Hippocampal formation (tissue), 2 donors: ENCODE measurements around the gene OR5L2.
"Not testable (repeated sequence)": the region's sequence is repeated elsewhere in the genome, so short reads cannot be mapped to it uniquely, and the experiment has no call there.

Experiments used
- DNase-seq, 2 donors: peaks; one replicate each; lab custom pipeline; 2025; lab: John Stamatoyannopoulos, UW

The OR5L2 gene

DNA sequence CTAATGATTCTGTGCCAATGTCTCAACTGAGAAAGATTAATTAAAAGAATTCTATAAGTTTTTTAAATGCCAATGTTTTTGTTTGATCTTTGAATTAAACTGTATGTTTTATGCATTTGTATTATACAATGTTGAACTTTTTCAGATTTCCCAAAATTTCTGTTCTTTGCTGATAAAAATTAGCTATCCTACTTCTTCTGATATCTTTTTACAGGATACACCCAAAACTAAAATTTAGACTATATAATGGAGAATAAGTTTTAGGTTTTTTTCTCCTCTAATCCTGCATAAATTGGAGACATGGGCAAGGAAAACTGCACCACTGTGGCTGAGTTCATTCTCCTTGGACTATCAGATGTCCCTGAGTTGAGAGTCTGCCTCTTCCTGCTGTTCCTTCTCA, at the start of gene OR5L2:
Gene OR5L2 (plus strand): TSS at position 301 of the 400 bp plus-strand sequence. CDS start 0 bp downstream, at position 301.
- DNase-seq: no peak

DNA sequence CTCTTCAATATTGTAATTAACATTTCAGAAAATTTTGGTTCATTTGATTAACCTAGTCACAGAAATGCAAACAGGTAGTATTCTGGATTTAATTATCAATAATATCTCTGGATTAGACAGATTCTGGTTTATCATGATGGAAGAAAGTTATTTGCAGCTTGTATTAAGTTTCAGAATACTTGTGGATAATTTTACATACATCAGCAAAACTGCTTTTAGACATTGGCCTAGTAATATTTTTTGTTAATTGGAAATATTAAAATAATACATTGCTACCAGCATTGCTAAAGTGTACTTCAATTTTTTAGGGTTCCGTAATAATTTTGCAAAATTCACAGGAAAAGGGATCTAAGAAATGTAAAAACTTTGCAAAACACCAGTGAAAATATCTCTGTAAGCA, 35.4 kb upstream of the OR5L2 start:
- DNase-seq: no peak

DNA sequence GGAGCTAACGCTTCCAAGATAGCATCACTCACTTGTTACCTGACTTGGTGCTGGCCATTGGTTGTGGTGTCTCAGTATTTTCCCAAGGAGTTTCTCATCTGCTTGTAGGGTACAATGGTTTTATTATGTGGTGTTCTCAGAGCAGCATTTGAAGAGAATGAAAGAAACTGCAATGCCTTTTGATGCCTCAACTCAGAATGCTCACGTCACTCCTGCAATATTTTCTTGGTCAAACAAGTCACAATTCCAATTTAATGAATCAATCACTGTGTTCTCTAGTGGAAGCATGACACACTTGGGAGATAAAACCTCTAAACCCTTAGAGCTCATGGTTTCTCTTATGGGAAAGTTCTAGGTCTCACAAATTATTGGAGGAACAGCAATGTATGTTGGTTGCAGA, 33.7 kb upstream of the OR5L2 start:
- DNase-seq: no peak

DNA sequence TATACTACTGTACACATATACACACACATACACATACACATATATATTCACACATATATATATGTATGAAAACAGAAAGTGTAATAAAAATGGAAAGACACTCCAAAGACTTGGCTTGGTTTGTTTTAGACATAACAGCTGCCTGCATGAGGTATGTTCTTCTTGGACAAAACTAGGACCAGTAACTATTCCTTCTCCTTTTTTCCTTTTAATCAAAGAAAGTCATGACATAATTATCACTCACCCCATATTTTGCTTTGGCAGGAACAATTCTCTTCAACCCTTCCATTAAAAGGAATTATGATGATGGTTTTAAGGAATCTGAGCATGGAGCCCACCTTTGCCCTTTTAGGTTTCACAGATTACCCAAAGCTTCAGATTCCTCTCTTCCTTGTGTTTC, 31.8 kb upstream of the OR5L2 start, which contains the start of gene OR5D14:
Gene OR5D14 (plus strand): TSS at position 301 of the 400 bp plus-strand sequence. CDS start 0 bp downstream, at position 301.
- no peak for DNase-seq

DNA sequence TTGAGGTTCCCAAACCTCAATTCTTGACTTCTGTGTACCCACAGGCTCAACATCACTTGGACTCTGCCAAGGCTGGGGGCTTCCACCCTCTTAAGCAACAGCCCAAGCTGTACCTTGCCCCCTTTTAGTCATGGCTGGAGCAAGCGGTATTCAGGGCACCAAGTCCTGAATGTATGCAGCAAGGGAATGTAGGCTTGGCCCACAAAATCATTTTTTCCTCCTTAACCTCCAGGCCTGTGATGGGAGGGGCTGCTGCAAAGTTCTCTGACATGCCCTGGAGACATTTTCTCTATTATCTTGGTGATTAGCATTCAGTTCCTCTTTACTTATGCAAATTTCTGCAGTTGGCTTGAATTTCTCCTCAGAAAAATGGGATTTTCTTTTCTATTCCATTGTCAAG, 20.8 kb upstream of the OR5L2 start:
- no peak for DNase-seq

DNA sequence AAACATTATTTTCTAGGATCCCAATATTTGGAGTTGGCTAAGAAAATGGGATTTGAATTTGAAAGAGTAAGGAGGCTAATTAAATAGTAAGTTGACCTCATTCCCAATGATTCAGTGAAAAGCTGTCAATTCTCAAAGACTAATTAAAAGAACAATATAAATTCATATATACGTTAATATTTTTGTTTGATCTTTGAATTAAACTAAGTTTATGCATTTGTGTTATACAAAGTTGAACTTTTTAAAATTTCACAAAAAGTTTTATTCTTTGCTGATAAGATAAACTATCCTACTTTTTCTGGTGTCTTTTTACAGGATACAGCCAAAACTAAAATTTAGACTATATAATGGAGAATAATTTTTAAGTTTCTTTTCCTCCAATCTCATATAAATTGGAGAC, 16.0 kb upstream of the OR5L2 start, which contains the start of gene OR5L1:
Gene OR5L1 (plus strand): TSS at position 301 of the 400 bp plus-strand sequence. CDS start 100 bp downstream, outside the sequence.
- DNase-seq: no peak

DNA sequence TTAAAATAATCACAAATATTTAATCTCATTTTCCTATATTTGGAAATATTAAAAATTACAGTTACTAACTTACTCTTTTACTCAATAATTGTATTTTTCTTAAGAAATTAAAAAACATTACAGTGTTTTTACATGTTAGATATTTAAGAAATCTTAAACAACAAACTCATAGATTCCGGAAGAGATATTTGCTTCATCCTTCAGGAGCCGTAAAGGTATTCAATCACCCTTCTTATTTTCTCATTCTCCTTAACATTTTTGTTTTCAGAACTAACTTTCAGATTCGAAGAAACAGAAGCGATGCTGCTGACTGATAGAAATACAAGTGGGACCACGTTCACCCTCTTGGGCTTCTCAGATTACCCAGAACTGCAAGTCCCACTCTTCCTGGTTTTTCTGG, 7.7 kb upstream of the OR5L2 start, which contains the start of gene OR5D18:
Gene OR5D18 (plus strand): TSS at position 301 of the 400 bp plus-strand sequence. CDS start 0 bp downstream, at position 301.
- no peak for DNase-seq

DNA sequence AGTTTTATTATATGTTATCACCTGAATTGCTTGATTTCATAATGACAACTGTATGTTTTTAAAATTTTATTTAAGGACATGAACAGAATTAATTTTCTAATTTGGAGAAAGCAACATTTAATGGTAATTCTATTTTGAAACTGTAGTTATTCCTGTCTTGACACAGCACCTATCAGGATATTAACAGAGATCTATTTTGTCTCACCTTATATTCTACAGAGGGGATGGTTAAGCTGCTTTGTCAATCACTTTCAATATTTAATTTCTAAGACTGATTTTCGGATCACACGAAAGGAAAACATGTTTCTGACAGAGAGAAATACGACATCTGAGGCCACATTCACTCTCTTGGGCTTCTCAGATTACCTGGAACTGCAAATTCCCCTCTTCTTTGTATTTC, 11.4 kb downstream of the OR5L2 start, which contains the start of gene OR5D16:
Gene OR5D16 (plus strand): TSS at position 301 of the 400 bp plus-strand sequence. CDS start 0 bp downstream, at position 301.
- DNase-seq: no peak

DNA sequence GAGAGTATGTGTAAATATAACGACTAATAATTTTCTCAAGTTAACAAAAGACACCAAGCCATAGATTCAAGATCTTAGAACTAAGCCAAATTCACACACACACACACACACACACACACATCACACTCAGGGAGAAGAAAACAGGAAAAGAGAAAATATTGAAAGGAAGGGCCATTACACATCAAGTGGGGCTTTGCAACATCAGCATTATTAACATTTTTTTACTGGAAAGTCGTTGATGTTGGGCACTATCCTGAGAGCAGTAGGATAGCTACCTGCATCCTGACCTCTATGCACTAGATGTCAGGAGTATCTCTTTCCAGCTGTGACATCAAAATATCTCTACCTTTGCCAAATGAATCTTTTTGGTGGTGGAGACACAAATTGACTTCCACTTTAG, 20.4 kb downstream of the OR5L2 start:
- DNase-seq: no peak

DNA sequence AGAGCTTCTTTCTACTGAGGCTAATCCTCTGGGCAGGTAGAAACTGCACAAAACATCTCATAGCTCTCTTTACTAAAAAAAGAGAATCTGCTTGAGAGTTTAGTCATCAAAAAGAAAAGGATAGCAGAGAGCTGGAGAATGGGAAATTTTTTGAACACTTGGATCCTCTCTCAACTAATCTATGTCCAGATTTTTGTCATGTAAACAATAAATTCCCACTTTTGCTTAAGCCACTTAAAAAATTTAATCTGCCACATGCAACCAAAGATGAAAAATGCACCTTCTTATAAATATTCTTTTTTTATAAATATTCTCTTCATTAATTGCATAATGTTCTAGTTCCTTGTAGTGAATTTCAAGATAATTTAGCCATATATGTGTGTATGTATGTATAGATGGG, 22.0 kb downstream of the OR5L2 start:
- no peak for DNase-seq

DNA sequence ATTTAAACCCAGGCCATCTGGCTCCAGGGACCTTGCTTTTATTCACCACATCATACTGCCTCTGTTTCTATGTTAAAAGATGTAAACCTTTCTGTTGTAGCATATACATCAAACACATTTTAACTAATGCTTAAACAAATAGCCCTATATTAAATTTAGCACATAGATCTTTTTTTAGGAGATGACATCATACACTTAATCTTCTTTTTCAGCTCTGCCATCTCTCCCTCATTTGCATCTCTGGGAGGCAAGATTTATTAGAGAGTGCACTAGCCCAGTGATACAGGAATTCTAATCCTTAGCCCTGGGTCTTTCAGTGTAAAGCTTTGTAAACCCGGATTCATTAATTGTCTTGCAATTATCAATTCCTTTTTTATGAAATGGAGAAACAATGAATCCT, 25.1 kb downstream of the OR5L2 start:
- no peak for DNase-seq

DNA sequence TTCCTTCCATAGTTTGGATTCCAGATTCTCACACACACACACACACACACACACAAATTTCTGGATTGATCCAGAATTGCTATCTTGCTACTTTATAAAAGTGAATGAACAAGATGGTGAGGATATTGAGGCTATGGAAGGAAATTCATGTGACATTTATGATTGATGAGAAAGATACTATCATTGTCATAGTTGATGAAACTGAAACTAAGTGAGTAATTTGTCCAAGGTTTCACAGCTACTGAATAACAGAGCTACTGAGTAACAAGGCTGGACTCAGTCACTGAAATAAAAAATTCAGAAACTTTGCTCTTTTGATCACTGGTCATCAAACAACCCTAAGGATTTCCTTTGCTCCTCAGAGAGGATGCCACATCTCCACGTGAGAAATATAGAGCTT, 27.7 kb downstream of the OR5L2 start:
- no peak for DNase-seq

DNA sequence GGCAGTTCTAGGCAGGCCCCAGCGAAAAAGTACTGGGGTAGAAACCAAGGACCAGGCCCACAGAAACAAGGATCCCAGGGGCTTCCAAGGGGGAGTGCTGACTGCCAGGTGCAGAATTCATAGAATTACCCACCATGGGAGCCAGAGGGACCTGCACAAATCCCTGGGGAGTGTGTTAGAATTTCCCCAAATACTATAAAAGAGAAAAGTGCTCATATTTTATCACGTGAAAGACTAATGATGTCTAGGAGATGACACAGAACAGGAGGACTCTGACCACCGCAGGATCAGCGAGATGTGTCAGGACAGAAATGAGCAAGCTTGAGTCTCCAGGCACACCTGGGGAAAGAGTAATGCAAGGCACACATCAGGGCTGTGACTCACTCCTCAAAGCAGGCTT, 40.3 kb downstream of the OR5L2 start:
- DNase-seq: not testable (repeated sequence)

DNA sequence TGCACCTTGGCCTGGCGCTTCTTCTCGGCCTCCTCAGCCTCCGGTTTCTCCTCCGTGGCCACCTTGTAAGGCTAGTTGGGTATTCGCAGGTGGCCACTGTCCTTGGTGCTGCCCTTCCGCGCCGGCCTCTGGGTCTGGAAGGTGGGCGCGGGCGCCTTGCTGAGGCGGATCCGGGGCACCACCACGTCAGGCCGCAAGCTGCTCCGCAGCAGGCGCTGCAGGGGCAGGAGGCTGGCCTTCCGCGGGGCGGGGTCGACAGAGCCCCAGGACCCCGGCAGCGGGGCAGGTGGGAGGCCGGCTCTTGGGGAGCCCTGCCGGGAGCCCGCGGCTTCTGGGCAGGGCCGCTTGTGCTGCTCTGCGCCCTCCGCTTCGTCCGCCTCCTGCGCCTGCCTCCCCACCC, 45.7 kb downstream of the OR5L2 start:
- DNase-seq: not testable (repeated sequence)

DNA sequence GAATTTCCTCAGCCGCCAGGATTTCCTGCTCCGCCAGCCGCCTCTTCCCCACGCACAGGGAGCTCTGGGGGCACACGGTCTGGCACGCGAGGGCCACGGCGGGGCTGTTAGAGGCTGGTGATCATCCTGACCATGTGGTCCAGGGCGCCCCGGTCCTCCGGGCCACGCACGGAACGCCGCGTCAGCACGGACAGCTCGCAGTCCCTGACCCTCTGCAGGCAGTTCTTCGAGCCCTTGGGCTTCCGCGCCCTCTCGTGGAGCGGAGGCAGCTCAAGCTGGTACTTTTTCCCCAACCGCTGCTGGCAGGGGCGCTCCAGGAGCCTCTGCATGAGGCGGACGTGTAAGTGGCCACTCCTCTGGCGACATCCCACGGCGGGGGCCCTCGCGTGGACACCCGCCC, 46.1 kb downstream of the OR5L2 start:
- DNase-seq: not testable (repeated sequence)
